Measurements from ENCODE around the gene EGFL8. TPM values are rescaled to one million over a fixed set of nuclear protein-coding genes. Genes with fewer than 3 reads are reported as not detected.
A peak's percentile ranks its signal among the peaks of the same experiment; 100 is the strongest.
"Not testable (repeated sequence)": the region's sequence is repeated elsewhere in the genome, so short reads cannot be mapped to it uniquely, and the experiment has no call there.

Gene EGFL8
- total and polyA plus RNA-seq, 8 donors, result 8.1 to 35.2 (median 23.2) TPM

- Histone ChIP-seq H3K4me3 (no peak overlapping the region), H3K27me3 (peaks cover 0 to 36% of the 10 kb centered on the region in 2 donors), H3K9me3 (no peaks in the 10 kb centered on the region), H3K4me1 (no peaks in the 10 kb centered on the region), H3K36me3 (no peaks in the 10 kb centered on the region), H3K27ac (no peak overlapping the region)
- intact Hi-C loops (cut with DNase I), result no loop called here
- TF ChIP-seq CTCF (IDR thresholded peaks at IDR 0.05), result no peak
- DNase-seq, result no peak
- ATAC-seq, result no peak
Measured at GRCh38 chr6:32140420-32141046, 23.9 kb upstream of the EGFL8 start.

GRCh38 chr6:32144238-32144637, 20.2 kb upstream of the EGFL8 start:
- not testable (repeated sequence) for H3K4me1 ChIP-seq, H3K27ac ChIP-seq

GRCh38 chr6:32146287-32146686, 18.1 kb upstream of the EGFL8 start:
- intact Hi-C loops (cut with DNase I), result no loop called here
- no peaks in the 10 kb centered on the region for H3K9me3 ChIP-seq

More at GRCh38 chr6:32144238-32144637, 20.2 kb upstream of the EGFL8 start:
- H3K36me3 ChIP-seq; DNase-seq; ATAC-seq; H3K9me3 ChIP-seq; intact Hi-C loops (cut with DNase I); H3K4me3 ChIP-seq: not testable (repeated sequence)
- H3K27me3 ChIP-seq, result peaks cover 8 to 55% of the 10 kb centered on the region in 2 donors

GRCh38 chr6:32146687-32147086, 17.7 kb upstream of the EGFL8 start:
- no peak for TF ChIP-seq CTCF (IDR thresholded peaks at IDR 0.05)
- Histone ChIP-seq H3K4me3 (no peak overlapping the region), H3K27me3 (peaks cover 28 to 69% of the 10 kb centered on the region in 2 donors), H3K4me1 (peaks cover 0 to 10% of the 10 kb centered on the region in 2 donors), H3K27ac (no peak overlapping the region), H3K36me3 (no peaks in the 10 kb centered on the region), H3K9me3 (no peaks in the 10 kb centered on the region)
- ATAC-seq (no peak), DNase-seq (no peak)
- intact Hi-C loops (cut with DNase I), result no loop called here

More at GRCh38 chr6:32146287-32146686, 18.1 kb upstream of the EGFL8 start:
- peaks cover 0 to 10% of the 10 kb centered on the region in 2 donors for H3K4me1 ChIP-seq
- no peak for TF ChIP-seq CTCF (IDR thresholded peaks at IDR 0.05)
- H3K4me3 ChIP-seq, result no peak overlapping the region
- no peak for DNase-seq
- no peak overlapping the region for H3K27ac ChIP-seq
- H3K36me3 ChIP-seq, result no peaks in the 10 kb centered on the region
- peaks cover 28 to 65% of the 10 kb centered on the region in 2 donors for H3K27me3 ChIP-seq
- ATAC-seq, result peak; percentile 23

- Histone ChIP-seq H3K4me1 (peaks cover 0 to 17% of the 10 kb centered on the region in 2 donors), H3K9me3 (no peaks in the 10 kb centered on the region), H3K4me3 (no peak overlapping the region), H3K27me3 (peaks cover 28 to 74% of the 10 kb centered on the region in 2 donors), H3K27ac (no peak overlapping the region), H3K36me3 (no peaks in the 10 kb centered on the region)
- no peak for DNase-seq
- intact Hi-C loops (cut with DNase I), result no loop called here
- no peak for TF ChIP-seq CTCF (IDR thresholded peaks at IDR 0.05)
- ATAC-seq, result no peak
Measured at GRCh38 chr6:32147401-32148132, 16.8 kb upstream of the EGFL8 start.
